Ishikawa (cell line): ENCODE results near the gene FURIN.

ENCODE experiments used
- CEBPB ChIP-seq: IDR thresholded peaks from 2 replicates; pipeline ENCODE4 v1.6.1; 2012
- TF ChIP-seq, protein P1 (sequence below): IDR thresholded peaks from 2 replicates; pipeline ENCODE4 v1.6.1; 2012; ENCODE audit warnings: low read depth, mild to moderate bottlenecking

DNA sequence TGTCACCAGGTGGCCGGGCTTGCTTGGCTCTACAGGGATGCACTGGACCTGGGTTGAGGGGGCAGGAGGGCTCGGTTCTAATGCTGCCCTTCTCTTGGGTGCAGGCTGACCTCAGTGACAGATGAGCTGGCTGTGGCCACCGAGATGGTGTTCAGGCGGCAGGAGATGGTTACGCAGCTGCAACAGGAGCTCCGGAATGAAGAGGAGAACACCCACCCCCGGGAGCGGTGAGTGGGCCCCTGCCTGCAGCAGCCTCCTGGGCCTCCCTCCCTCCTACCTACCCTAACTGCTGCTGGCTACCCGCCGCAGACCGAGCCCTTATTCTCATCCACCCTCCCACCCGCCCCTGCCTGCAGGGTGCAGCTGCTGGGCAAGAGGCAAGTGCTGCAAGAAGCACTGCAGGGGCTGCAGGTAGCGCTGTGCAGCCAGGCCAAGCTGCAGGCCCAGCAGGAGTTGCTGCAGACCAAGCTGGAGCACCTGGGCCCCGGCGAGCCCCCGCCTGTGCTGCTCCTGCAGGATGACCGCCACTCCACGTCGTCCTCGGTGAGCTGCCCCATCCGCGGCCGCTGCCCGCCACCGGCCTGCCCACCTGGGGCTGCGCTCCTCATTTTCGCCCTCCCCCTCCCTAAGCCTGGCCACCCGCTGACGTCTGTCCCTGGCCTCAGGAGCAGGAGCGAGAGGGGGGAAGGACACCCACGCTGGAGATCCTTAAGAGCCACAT is 21.5 kb downstream of the FURIN start:
- TF ChIP-seq, protein P1, sequence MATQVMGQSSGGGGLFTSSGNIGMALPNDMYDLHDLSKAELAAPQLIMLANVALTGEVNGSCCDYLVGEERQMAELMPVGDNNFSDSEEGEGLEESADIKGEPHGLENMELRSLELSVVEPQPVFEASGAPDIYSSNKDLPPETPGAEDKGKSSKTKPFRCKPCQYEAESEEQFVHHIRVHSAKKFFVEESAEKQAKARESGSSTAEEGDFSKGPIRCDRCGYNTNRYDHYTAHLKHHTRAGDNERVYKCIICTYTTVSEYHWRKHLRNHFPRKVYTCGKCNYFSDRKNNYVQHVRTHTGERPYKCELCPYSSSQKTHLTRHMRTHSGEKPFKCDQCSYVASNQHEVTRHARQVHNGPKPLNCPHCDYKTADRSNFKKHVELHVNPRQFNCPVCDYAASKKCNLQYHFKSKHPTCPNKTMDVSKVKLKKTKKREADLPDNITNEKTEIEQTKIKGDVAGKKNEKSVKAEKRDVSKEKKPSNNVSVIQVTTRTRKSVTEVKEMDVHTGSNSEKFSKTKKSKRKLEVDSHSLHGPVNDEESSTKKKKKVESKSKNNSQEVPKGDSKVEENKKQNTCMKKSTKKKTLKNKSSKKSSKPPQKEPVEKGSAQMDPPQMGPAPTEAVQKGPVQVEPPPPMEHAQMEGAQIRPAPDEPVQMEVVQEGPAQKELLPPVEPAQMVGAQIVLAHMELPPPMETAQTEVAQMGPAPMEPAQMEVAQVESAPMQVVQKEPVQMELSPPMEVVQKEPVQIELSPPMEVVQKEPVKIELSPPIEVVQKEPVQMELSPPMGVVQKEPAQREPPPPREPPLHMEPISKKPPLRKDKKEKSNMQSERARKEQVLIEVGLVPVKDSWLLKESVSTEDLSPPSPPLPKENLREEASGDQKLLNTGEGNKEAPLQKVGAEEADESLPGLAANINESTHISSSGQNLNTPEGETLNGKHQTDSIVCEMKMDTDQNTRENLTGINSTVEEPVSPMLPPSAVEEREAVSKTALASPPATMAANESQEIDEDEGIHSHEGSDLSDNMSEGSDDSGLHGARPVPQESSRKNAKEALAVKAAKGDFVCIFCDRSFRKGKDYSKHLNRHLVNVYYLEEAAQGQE, result no peak
- no peak for TF ChIP-seq CEBPB
